Heart right ventricle (tissue), 16 donors: ENCODE results near the gene DNM3. TPM values are rescaled to one million over a fixed set of nuclear protein-coding genes. Genes with fewer than 3 reads are reported as not detected.

Experiments used
- ATAC-seq, 8 donors: fragments of 200-7000 bp; cut with Tn5 transposase; one replicate each; pipeline ENCODE4 v1.9.1; 2020; ENCODE audit warnings: mild to moderate bottlenecking in 8 of 8, moderate library complexity in 8 of 8, moderate number of reproducible peaks in 1 of 8
- DNase-seq, 2 donors: peaks; one replicate each; pipeline ENCODE4 v3.0.0-alpha.2; 2020
- H3K27ac ChIP-seq, 10 donors: fragments of 200-600 bp; sonication (generic) in 2 of 10; one replicate each; pipeline versions ENCODE4 v1.5.0 to v1.8.0; 2020 to 2022; ENCODE audit warnings: mild to moderate bottlenecking in 3 of 10
- H3K27me3 ChIP-seq, 7 donors: fragments of 200-600 bp; one replicate each; pipeline ENCODE4 v1.8.0; 2021 to 2022; ENCODE audit warnings: mild to moderate bottlenecking in 2 of 7
- H3K36me3 ChIP-seq, 9 donors: fragments of 200-600 bp; sonication (generic) in 1 of 9; one replicate each; pipeline versions ENCODE4 v1.5.0 to v1.8.0; 2020 to 2022; ENCODE audit warnings: mild to moderate bottlenecking in 2 of 9
- H3K4me1 ChIP-seq, 9 donors: fragments of 200-600 bp; sonication (generic) in 1 of 9; one replicate each; pipeline versions ENCODE4 v1.5.0 to v1.8.0; 2020 to 2022; ENCODE audit warnings: mild to moderate bottlenecking in 4 of 9
- H3K4me3 ChIP-seq, 10 donors: fragments of 200-600 bp; sonication (generic) in 2 of 10; one replicate each; pipeline versions ENCODE4 v1.5.0 to v1.8.0; 2020 to 2022; ENCODE audit warnings: mild to moderate bottlenecking in 7 of 10, moderate library complexity in 2 of 10
- H3K9me3 ChIP-seq, 11 donors: fragments of 200-600 bp in 10 of 11; sonication (generic) in 2 of 11; one replicate each; pipeline versions ENCODE4 v1.5.0 to v1.8.0; 2013 to 2022; ENCODE audit warnings: mild to moderate bottlenecking in 2 of 11, control low read depth in 1 of 11, moderate library complexity in 1 of 11
- WGBS, 2 donors: extraction: QIAGEN DNeasy Blood & Tissue Kit; methylation state at CpG; one replicate each; pipeline ENCODE4 v1.1.7; 2013; ENCODE audit warnings: inconsistent platforms in 1 of 2; 5-methylcytosine and 5-hydroxymethylcytosine counted together
- intact Hi-C, 10 donors: fragments of 100-400 bp; cut with DNase I; formaldehyde crosslinking; loops; one replicate each; pipeline versions ENCODE4 v1.11.1 to v1.14.2; 2022
- polyA plus RNA-seq, 2 donors: library from polyadenylated mRNA; stranded (reverse); fragments of 200-250 nt; gene quantifications; one replicate each; pipeline ENCODE4 v1.2.3, GENCODE V29; 2013
- total RNA-seq, 10 donors: library from RNA; stranded (reverse); fragmentation: NEBNext Ultra II Directional in 3 of 10; extraction: Animal tissue kit (Norgen Biotek cat#: 25700) in 3 of 10; gene quantifications; one replicate each; pipeline versions ENCODE4 v1.2.1 to v1.2.4, GENCODE V29; 2021 to 2023
- TF ChIP-seq, protein P1 (sequence below), 9 donors: fragments of 200-600 bp; sonication (generic) in 2 of 9; IDR thresholded peaks; one replicate each; pipeline versions ENCODE4 v1.5.0 to v1.8.0; 2021 to 2022; ENCODE audit warnings: antibody characterized with exemption in 9 of 9, mild to moderate bottlenecking in 5 of 9, moderate library complexity in 1 of 9
- donor health status: Arrhythmogenic right ventricular cardiomyopathy.
- donor health status: ischemic (EF 13 %, LVEDD 7.1; RV severe dilation, severe dysfunction).
- donor health status: healthy with polysubstance abuse.
- donor health status: DM: no; HTN: yes; CAD: no.
- donor health status: DM: no; HTN: no; CAD: no.
- donor health status: ischemic (EF 25% LVEDD 6.9; RV normal size, moderate dysfunction).
- donor health status: ischemic (EF 25% LVEDD 5.7; RV mildly dilated, moderate dysfunction).
- donor health status: healthy.
- donor health status: DM: yes; HTN: yes; CAD: no.
- donor health status: Ischemic cardiomyopathy.
- donor health status: ischemic (EF 35%, LVEDD 5.7; RV mildly dilated, moderate dysfunction).
- donor health status: nonischemic (EF 11% LVEDD 7.7; RV severe dilation, severe dysfunction).
- donor health status: DM: yes; HTN: yes; CAD: no.
- donor health status: PGD.
- donor health status: ischemic (EF 29% LVEDD 5.4; RV normal size, mild dysfunction).
- donor health status: nonischemic (EF 23%, LVEDD 6.1; RV moderate dilation, normal function).

DNM3 gene
- total and polyA plus RNA-seq, 12 donors, result 0.77 to 2.8 (median 2.2) TPM

DNA sequence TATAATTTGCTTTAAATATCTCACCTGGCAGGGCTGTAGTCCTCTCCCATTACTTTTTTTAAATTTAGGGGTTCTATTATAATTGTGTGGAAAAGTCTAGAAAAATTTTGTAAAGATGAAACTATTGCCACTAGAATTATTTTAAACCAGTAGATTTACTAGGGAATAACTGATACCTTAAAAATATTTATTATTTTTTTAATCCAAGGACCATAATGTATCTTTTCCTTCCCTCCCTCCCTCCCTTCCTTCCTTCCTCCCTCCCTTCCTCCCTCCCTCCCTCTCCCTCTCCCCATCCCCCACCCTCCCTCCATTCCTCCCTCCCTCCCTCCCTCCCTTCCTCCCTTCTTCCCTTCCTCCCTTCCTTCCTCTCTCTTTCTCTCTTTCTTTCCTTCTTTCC lies 90.5 kb downstream of the DNM3 start:
- DNase-seq (no peak), ATAC-seq (no peak)
- Histone ChIP-seq H3K4me1 (no peaks in the 10 kb centered on the region), H3K9me3 (no peaks in the 10 kb centered on the region), H3K36me3 (no peaks in the 10 kb centered on the region), H3K27me3 (no peaks in the 10 kb centered on the region), H3K4me3 (no peak overlapping the region), H3K27ac (no peak overlapping the region)
- intact Hi-C loops, result no loop called here
- TF ChIP-seq, protein P1, sequence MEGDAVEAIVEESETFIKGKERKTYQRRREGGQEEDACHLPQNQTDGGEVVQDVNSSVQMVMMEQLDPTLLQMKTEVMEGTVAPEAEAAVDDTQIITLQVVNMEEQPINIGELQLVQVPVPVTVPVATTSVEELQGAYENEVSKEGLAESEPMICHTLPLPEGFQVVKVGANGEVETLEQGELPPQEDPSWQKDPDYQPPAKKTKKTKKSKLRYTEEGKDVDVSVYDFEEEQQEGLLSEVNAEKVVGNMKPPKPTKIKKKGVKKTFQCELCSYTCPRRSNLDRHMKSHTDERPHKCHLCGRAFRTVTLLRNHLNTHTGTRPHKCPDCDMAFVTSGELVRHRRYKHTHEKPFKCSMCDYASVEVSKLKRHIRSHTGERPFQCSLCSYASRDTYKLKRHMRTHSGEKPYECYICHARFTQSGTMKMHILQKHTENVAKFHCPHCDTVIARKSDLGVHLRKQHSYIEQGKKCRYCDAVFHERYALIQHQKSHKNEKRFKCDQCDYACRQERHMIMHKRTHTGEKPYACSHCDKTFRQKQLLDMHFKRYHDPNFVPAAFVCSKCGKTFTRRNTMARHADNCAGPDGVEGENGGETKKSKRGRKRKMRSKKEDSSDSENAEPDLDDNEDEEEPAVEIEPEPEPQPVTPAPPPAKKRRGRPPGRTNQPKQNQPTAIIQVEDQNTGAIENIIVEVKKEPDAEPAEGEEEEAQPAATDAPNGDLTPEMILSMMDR (IDR thresholded peaks at IDR 0.05), result no peak

DNA sequence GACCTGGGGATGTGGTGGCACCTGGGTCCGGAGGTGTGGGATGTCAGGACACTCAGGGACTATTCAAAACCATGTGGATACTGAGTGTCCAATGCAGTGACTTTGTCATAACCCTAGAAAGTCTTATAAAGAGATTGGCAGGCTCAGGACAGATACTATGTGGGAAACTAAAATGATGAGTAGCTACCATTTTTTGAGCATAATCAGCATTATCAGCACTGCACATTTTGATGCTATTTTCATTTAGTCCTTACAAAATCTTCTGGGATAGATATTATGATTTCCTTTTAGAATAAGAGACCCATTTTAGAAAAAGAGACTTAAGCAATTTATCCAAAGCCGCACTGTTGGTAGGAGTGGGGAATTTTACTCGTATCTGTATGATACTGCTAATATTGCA lies 93.4 kb downstream of the DNM3 start:
- WGBS, 2 donors, result 76 to 78% methylated on average over 3 of the region's 3 CpGs
- DNase-seq, result no peak
- no peaks in the 10 kb centered on the region for H3K36me3 ChIP-seq
- ATAC-seq, result no peak
- TF ChIP-seq, protein P1 (IDR thresholded peaks at IDR 0.05), result no peak
- H3K4me1 ChIP-seq, result no peaks in the 10 kb centered on the region
- no peak overlapping the region for H3K27ac ChIP-seq
- no peak overlapping the region for H3K4me3 ChIP-seq
- intact Hi-C loops, result no loop called here
- H3K9me3 ChIP-seq, result no peaks in the 10 kb centered on the region
- H3K27me3 ChIP-seq, result no peaks in the 10 kb centered on the region

DNA sequence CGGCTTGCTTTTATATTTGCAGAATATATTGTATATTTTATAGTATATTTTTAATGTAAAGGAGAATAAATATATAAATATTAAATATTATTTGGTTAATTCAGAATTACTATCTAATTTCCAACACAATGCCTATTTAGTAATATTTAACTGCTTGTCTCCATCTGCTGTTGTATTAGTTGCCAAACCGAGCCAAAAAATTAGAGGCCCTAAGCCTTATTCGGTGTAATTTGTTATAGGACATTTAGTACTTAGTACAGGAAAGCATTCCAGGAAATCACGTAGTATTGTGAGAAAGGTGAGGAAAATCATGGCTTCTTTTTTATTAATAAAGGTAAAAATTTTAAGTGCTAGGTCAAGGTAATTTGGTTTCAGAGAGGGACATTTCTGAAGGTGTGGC lies 93.8 kb downstream of the DNM3 start:
- H3K36me3 ChIP-seq, result no peaks in the 10 kb centered on the region
- no peak for DNase-seq
- H3K27me3 ChIP-seq, result no peaks in the 10 kb centered on the region
- ATAC-seq, result no peak
- no peaks in the 10 kb centered on the region for H3K9me3 ChIP-seq
- no peak overlapping the region for H3K27ac ChIP-seq
- 93 to 95% methylated on average over 4 of the region's 4 CpGs for WGBS, 2 donors
- no peaks in the 10 kb centered on the region for H3K4me1 ChIP-seq
- no peak overlapping the region for H3K4me3 ChIP-seq
- intact Hi-C loops, result no loop called here
- TF ChIP-seq, protein P1 (IDR thresholded peaks at IDR 0.05), result no peak

DNA sequence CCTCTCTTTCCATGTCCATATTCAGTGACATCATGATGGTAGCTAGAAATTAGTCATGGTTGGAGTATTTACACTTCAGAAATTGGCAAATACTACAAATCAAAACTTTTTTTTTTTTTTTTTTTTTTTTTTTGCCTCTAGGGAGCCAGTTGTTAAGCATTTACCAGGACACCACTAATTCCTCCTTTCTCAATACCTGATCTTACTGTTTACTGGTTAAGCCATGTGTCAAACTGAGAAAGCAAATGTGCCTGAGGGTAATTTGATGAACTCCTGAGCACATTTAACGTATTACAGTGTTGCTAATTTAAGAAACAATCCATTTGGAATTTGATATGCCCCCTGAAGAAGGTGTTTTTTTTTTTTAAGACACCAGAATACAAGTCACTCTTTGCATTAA lies 94.4 kb downstream of the DNM3 start:
- H3K4me1 ChIP-seq, result no peaks in the 10 kb centered on the region
- TF ChIP-seq, protein P1 (IDR thresholded peaks at IDR 0.05), result no peak
- WGBS, 2 donors, result 43 to 76% methylated on average over 1 of the region's 1 CpG
- no peaks in the 10 kb centered on the region for H3K27me3 ChIP-seq
- no peak overlapping the region for H3K27ac ChIP-seq
- H3K36me3 ChIP-seq, result no peaks in the 10 kb centered on the region
- no peak for ATAC-seq
- DNase-seq, result no peak
- intact Hi-C loops, result no loop called here
- no peaks in the 10 kb centered on the region for H3K9me3 ChIP-seq
- no peak overlapping the region for H3K4me3 ChIP-seq

DNA sequence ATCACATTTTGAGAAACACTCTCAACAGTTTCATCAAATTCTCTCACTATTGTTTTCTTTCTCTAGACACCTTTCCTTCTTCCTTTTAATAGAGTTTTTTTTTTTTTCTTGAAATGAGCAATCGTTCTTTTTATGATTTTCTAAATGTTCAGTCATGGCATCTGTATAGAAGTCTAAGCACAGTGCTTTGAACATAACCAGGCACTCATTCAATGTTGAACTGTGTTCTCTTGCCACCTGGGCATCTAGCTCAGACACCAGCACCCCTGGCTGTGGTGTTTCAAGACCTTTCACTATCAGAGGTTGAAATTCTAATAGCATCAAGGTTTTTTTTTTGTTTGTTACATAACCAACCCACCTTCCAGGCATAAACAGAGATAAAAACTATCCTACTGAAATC lies 96.6 kb downstream of the DNM3 start:
- TF ChIP-seq, protein P1 (IDR thresholded peaks at IDR 0.05), result no peak
- Histone ChIP-seq H3K27ac (no peak overlapping the region), H3K4me1 (no peaks in the 10 kb centered on the region), H3K9me3 (no peaks in the 10 kb centered on the region), H3K36me3 (no peaks in the 10 kb centered on the region), H3K27me3 (no peaks in the 10 kb centered on the region), H3K4me3 (no peak overlapping the region)
- WGBS, 2 donors, result 55 to 77% methylated on average over 1 of the region's 1 CpG
- intact Hi-C loops, result no loop called here
- no peak for ATAC-seq
- no peak for DNase-seq
